Tibial nerve (tissue), 4 donors: ENCODE measurements around the gene TRIOBP. TPM values are rescaled to one million over a fixed set of nuclear protein-coding genes. Genes with fewer than 3 reads are reported as not detected.

ENCODE experiments used
- DNase-seq, 2 donors: peaks; one replicate each; pipeline ENCODE4 v3.0.0-alpha.2; 2019; ENCODE audit warnings: low spot score in 2 of 2
- H3K27ac ChIP-seq, 4 donors: fragments of 200-600 bp; sonication (generic) in 3 of 4; one replicate each; pipeline ENCODE4 v1.5.1; 2017 to 2019; ENCODE audit warnings: mild to moderate bottlenecking in 1 of 4
- H3K27me3 ChIP-seq, 2 donors: fragments of 200-600 bp; sonication (generic) in 1 of 2; one replicate each; pipeline versions ENCODE4 v1.5.1 to v1.6.0; 2017 to 2019
- H3K36me3 ChIP-seq, 3 donors: fragments of 200-600 bp; sonication (generic); one replicate each; pipeline ENCODE4 v1.5.1; 2018 to 2019
- H3K4me1 ChIP-seq, 4 donors: fragments of 200-600 bp; sonication (generic) in 3 of 4; one replicate each; pipeline ENCODE4 v1.5.1; 2017 to 2019
- H3K4me3 ChIP-seq, 4 donors: fragments of 200-600 bp; sonication (generic) in 3 of 4; one replicate each; pipeline ENCODE4 v1.5.1; 2017 to 2019; ENCODE audit warnings: mild to moderate bottlenecking in 1 of 4, moderate library complexity in 1 of 4
- H3K9me3 ChIP-seq, 4 donors: fragments of 200-600 bp; sonication (generic) in 3 of 4; one replicate each; pipeline ENCODE4 v1.5.1; 2017 to 2019
- EP300 ChIP-seq, 2 donors: sonication (generic); formaldehyde crosslinking; IDR thresholded peaks; one replicate each; pipeline ENCODE4 v1.6.1; 2017; ENCODE audit warnings: antibody characterized with exemption in 2 of 2, mild to moderate bottlenecking in 1 of 2
- POLR2A ChIP-seq, 2 donors: fragments of 450-650 bp; IDR thresholded peaks; one replicate each; pipeline ENCODE4 v1.6.1; 2017; ENCODE audit warnings: antibody characterized with exemption in 2 of 2, mild to moderate bottlenecking in 2 of 2, moderate library complexity in 2 of 2
- WGBS, 2 donors: methylation state at CpG; one replicate each; pipeline ENCODE4 v1.1.5; 2018; 5-methylcytosine and 5-hydroxymethylcytosine counted together
- total RNA-seq, 4 donors: library from RNA; depleted of rRNA; stranded (reverse); fragments of >200 nt; gene quantifications; one replicate each; pipeline ENCODE4 v1.1.0, GENCODE V29; 2016
- TF ChIP-seq, protein P1 (sequence below), 5 experiments: fragments of 200-600 bp in 3 of 5; fragments of 450-650 bp in 2 of 5; sonication (generic) in 3 of 5; IDR thresholded peaks; one replicate each; pipeline ENCODE4 v1.5.1; 2016 to 2019; ENCODE audit warnings: antibody characterized with exemption in 5 of 5, mild to moderate bottlenecking in 3 of 5, moderate library complexity in 2 of 5

TRIOBP gene
- total RNA-seq, 4 donors from 2014 or later = 140 to 160 (median 151) TPM

GRCh38 chr22:37726241-37726887 is 29.5 kb downstream of the TRIOBP start:
- no peak overlapping the region for H3K4me3 ChIP-seq

GRCh38 chr22:37728620-37729019 is 31.8 kb downstream of the TRIOBP start:
- TF ChIP-seq POLR2A (IDR thresholded peaks at IDR 0.05) (no peak), EP300 (IDR thresholded peaks at IDR 0.05) (no peak)
- TF ChIP-seq, protein P1, sequence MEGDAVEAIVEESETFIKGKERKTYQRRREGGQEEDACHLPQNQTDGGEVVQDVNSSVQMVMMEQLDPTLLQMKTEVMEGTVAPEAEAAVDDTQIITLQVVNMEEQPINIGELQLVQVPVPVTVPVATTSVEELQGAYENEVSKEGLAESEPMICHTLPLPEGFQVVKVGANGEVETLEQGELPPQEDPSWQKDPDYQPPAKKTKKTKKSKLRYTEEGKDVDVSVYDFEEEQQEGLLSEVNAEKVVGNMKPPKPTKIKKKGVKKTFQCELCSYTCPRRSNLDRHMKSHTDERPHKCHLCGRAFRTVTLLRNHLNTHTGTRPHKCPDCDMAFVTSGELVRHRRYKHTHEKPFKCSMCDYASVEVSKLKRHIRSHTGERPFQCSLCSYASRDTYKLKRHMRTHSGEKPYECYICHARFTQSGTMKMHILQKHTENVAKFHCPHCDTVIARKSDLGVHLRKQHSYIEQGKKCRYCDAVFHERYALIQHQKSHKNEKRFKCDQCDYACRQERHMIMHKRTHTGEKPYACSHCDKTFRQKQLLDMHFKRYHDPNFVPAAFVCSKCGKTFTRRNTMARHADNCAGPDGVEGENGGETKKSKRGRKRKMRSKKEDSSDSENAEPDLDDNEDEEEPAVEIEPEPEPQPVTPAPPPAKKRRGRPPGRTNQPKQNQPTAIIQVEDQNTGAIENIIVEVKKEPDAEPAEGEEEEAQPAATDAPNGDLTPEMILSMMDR (IDR thresholded peaks at IDR 0.05) = no peak

More at GRCh38 chr22:37726241-37726887, 29.5 kb downstream of the TRIOBP start:
- Histone ChIP-seq H3K27me3 (no peaks in the 10 kb centered on the region), H3K9me3 (no peaks in the 10 kb centered on the region), H3K4me1 (peaks cover 0 to 19% (median 3%) of the 10 kb centered on the region in 4 donors), H3K36me3 (peaks cover 0 to 8% (median 0%) of the 10 kb centered on the region in 3 donors), H3K27ac (no peak overlapping the region)
- no peak for DNase-seq
- no peak for TF ChIP-seq EP300 (IDR thresholded peaks at IDR 0.05)
- TF ChIP-seq POLR2A (IDR thresholded peaks at IDR 0.05) = no peak
- TF ChIP-seq, protein P1 (IDR thresholded peaks at IDR 0.05) = peak in 1 of 5 experiments; percentile 13
- WGBS, 2 donors = 85 to 89% methylated on average over 14 to 19 of the region's 20 CpGs

GRCh38 chr22:37731804-37732471 is 35.1 kb downstream of the TRIOBP start:
- TF ChIP-seq, protein P1 (IDR thresholded peaks at IDR 0.05) = peak in 1 of 5 experiments; percentile 12
- TF ChIP-seq POLR2A (IDR thresholded peaks at IDR 0.05) = no peak
- TF ChIP-seq EP300 (IDR thresholded peaks at IDR 0.05) = no peak
- no peaks in the 10 kb centered on the region for H3K9me3 ChIP-seq
- H3K27ac ChIP-seq = peak overlapping the region in 2 of 4 donors; percentile 4 to 68
- H3K27me3 ChIP-seq = no peaks in the 10 kb centered on the region
- 86 to 89% methylated on average over 13 of the region's 13 CpGs for WGBS, 2 donors
- peaks cover 0 to 41% (median 6%) of the 10 kb centered on the region in 4 donors for H3K4me1 ChIP-seq
- no peaks in the 10 kb centered on the region for H3K36me3 ChIP-seq
- DNase-seq = no peak
- H3K4me3 ChIP-seq = no peak overlapping the region

More at GRCh38 chr22:37728620-37729019, 31.8 kb downstream of the TRIOBP start:
- Histone ChIP-seq H3K9me3 (no peaks in the 10 kb centered on the region), H3K27ac (peak overlapping the region in 3 of 4 donors; percentile 45 to 71 (median 67)), H3K4me1 (peaks cover 0 to 21% (median 3%) of the 10 kb centered on the region in 4 donors), H3K27me3 (no peaks in the 10 kb centered on the region), H3K4me3 (no peak overlapping the region), H3K36me3 (no peaks in the 10 kb centered on the region)
- DNase-seq = no peak
- 95 to 100% methylated on average over 1 of the region's 1 CpG for WGBS, 2 donors

DNA sequence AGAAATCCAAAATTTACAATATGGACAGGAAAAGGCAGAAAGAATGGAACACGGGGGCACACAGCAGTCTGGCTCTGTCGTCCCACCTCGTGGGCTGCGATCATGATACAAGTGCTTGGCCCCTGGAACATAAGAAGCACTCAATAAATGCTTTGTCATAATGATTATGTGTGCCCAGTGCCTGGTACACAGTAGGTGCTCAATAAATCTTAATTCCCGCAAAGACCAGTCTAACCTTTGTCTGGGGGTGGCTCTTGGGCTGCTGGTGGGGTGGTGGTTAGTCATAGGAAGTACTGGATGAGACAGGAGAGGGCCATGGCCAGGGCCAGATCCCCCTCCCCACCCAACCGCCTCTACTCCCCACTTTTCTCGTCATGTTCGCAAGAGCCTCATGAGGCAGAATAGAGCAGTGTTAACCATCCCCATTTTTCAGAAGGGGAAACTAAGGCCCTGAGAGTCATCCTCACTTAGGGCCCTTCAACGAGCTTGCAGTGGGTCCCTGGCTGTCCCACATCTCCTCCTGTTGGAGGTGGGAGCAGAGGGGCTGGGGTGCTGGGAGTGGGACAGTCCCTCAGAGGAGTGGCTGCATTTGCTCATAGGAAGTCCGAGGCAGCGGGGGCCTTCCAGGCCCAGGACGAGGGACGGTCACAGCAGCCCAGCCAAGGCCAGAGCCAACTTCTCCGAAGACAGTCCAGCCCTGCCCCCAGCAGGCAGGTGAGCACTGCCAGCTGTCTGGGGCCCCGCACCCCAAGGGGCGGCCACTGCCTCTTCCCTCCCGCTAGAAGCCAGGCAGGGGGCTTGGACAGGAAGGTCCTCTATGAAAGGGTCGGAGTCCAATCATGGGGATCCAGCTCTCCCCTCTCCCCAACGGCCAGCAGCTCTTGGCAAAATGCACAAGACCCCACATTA is 36.1 kb downstream of the TRIOBP start:
- TF ChIP-seq, protein P1 (IDR thresholded peaks at IDR 0.05) = no peak
- TF ChIP-seq EP300 (IDR thresholded peaks at IDR 0.05) (no peak), POLR2A (IDR thresholded peaks at IDR 0.05) (no peak)
- WGBS, 2 donors = 82 to 83% methylated on average over 19 of the region's 19 CpGs
- DNase-seq = no peak
- Histone ChIP-seq H3K27me3 (no peaks in the 10 kb centered on the region), H3K4me1 (peaks cover 0 to 35% (median 3%) of the 10 kb centered on the region in 4 donors), H3K36me3 (no peaks in the 10 kb centered on the region), H3K9me3 (no peaks in the 10 kb centered on the region), H3K27ac (peak overlapping the region in 2 of 4 donors; percentile 22 to 84), H3K4me3 (no peak overlapping the region)
